KMS-11 (cell line): Measurements from ENCODE around the gene CRACDL.

Experiments used
- H2AFZ ChIP-seq: fragments of 200-600 bp; sonication (generic); 2 replicates; pipeline ENCODE4 v1.6.1; 2016; ENCODE audit warnings: antibody characterized with exemption, mixed run types, low read depth
- H3K27ac ChIP-seq: fragments of 200-600 bp; sonication (generic); 2 replicates; pipeline ENCODE4 v1.6.1; 2016; ENCODE audit warnings: mild to moderate bottlenecking, mixed run types
- H3K27me3 ChIP-seq: fragments of 200-600 bp; sonication (generic); 2 replicates; pipeline ENCODE4 v1.6.1; 2017; ENCODE audit warnings: mild to moderate bottlenecking, low read depth, mixed run types, moderate library complexity; ENCODE audit not compliant: insufficient read depth
- H3K36me3 ChIP-seq: fragments of 200-600 bp; sonication (generic); 2 replicates; pipeline ENCODE4 v1.6.1; 2017; ENCODE audit warnings: mild to moderate bottlenecking, mixed run types; ENCODE audit not compliant: insufficient read depth
- H3K4me1 ChIP-seq: fragments of 200-600 bp; sonication (generic); 2 replicates; pipeline ENCODE4 v1.6.1; 2016; ENCODE audit warnings: mild to moderate bottlenecking, low read depth, mixed run types; ENCODE audit not compliant: poor library complexity, severe bottlenecking
- H3K4me2 ChIP-seq: fragments of 200-600 bp; sonication (generic); 2 replicates; pipeline ENCODE4 v1.7.0; 2016; ENCODE audit warnings: mild to moderate bottlenecking, mixed run types
- H3K4me3 ChIP-seq: fragments of 200-600 bp; sonication (generic); IDR thresholded peaks from 2 replicates; pipeline ENCODE4 v1.6.1; 2017; ENCODE audit warnings: low read depth, low read length, mixed read lengths; ENCODE audit not compliant: insufficient read depth
- H3K79me2 ChIP-seq: fragments of 200-600 bp; sonication (generic); 2 replicates; pipeline ENCODE4 v1.6.1; 2016; ENCODE audit warnings: low read depth, mixed run types; ENCODE audit not compliant: insufficient read depth
- H3K9ac ChIP-seq: fragments of 200-600 bp; sonication (generic); 2 replicates; pipeline ENCODE4 v1.6.1; 2016; ENCODE audit warnings: mild to moderate bottlenecking, mixed run types
- H4K20me1 ChIP-seq: fragments of 200-600 bp; sonication (generic); 2 replicates; pipeline ENCODE4 v1.6.1; 2016; ENCODE audit warnings: mild to moderate bottlenecking, mixed run types; ENCODE audit not compliant: insufficient read depth
- CTCF ChIP-seq: fragments of 200-600 bp; sonication (generic); conservative IDR thresholded peaks from 2 replicates; pipeline ENCODE4 v1.6.1; 2017; ENCODE audit warnings: low read depth, mild to moderate bottlenecking, antibody characterized with exemption, low read length, moderate library complexity, mixed read lengths

The CRACDL gene

GRCh38 chr2:98786179-98786578 lies 149.8 kb downstream of the CRACDL start:
- Histone ChIP-seq H3K79me2 (no peaks in the 10 kb centered on the region), H4K20me1 (no peaks in the 10 kb centered on the region), H3K9ac (no peak overlapping the region), H3K27ac (no peak overlapping the region), H2AFZ (no peak overlapping the region), H3K27me3 (no peaks in the 10 kb centered on the region), H3K4me1 (no peaks in the 10 kb centered on the region), H3K4me2 (no peak overlapping the region), H3K4me3 (no peak overlapping the region), H3K36me3 (no peaks in the 10 kb centered on the region)
- TF ChIP-seq CTCF, result no peak

GRCh38 chr2:98782570-98782969 lies 153.5 kb downstream of the CRACDL start:
- Histone ChIP-seq H3K9ac (no peak overlapping the region), H3K27ac (no peak overlapping the region), H3K27me3 (no peaks in the 10 kb centered on the region), H4K20me1 (no peaks in the 10 kb centered on the region), H3K36me3 (no peaks in the 10 kb centered on the region), H3K79me2 (no peaks in the 10 kb centered on the region), H3K4me2 (no peak overlapping the region), H2AFZ (no peak overlapping the region), H3K4me1 (no peaks in the 10 kb centered on the region), H3K4me3 (no peak overlapping the region)
- no peak for TF ChIP-seq CTCF

GRCh38 chr2:98781822-98782221 lies 154.2 kb downstream of the CRACDL start:
- no peak overlapping the region for H3K27ac ChIP-seq
- no peaks in the 10 kb centered on the region for H3K79me2 ChIP-seq
- no peak for TF ChIP-seq CTCF
- no peaks in the 10 kb centered on the region for H4K20me1 ChIP-seq
- H3K4me2 ChIP-seq, result no peak overlapping the region
- no peaks in the 10 kb centered on the region for H3K27me3 ChIP-seq
- H3K9ac ChIP-seq, result no peak overlapping the region
- no peaks in the 10 kb centered on the region for H3K36me3 ChIP-seq
- no peak overlapping the region for H2AFZ ChIP-seq
- no peaks in the 10 kb centered on the region for H3K4me1 ChIP-seq
- H3K4me3 ChIP-seq, result no peak overlapping the region

- Histone ChIP-seq H3K4me2 (no peak overlapping the region), H3K4me1 (no peaks in the 10 kb centered on the region), H3K4me3 (no peak overlapping the region), H3K79me2 (no peaks in the 10 kb centered on the region), H3K9ac (no peak overlapping the region), H4K20me1 (no peaks in the 10 kb centered on the region), H3K36me3 (no peaks in the 10 kb centered on the region), H3K27ac (no peak overlapping the region), H3K27me3 (no peaks in the 10 kb centered on the region), H2AFZ (no peak overlapping the region)
- TF ChIP-seq CTCF, result no peak
Measured at GRCh38 chr2:98778741-98779483, 157.1 kb downstream of the CRACDL start.
